HepG2 (cell line): ENCODE data around the gene NYAP1. TPM values are rescaled to one million over a fixed set of nuclear protein-coding genes. Genes with fewer than 3 reads are reported as not detected.

Experiments
- AGO2 ChIP-seq: fragments of 200-400 bp; formaldehyde crosslinking; optimal IDR thresholded peaks from 2 replicates; pipeline ENCODE3; 2017; ENCODE audit warnings: mild to moderate bottlenecking, low read depth, low read length, moderate library complexity
- AKNA ChIP-seq: sonication (generic); formaldehyde crosslinking; IDR thresholded peaks from 2 replicates; pipeline ENCODE4 v1.4.0; 2020; ENCODE audit warnings: missing genetic modification reagents, borderline replicate concordance
- BCL6 ChIP-seq: IDR thresholded peaks from 2 replicates; pipeline ENCODE4 v1.6.1; 2016; ENCODE audit warnings: missing genetic modification reagents, missing compliant biosample characterization
- CSRNP2 ChIP-seq: sonication (generic); formaldehyde crosslinking; conservative IDR thresholded peaks from 2 replicates; pipeline ENCODE4 v1.8.0; 2022; ENCODE audit warnings: low read depth, missing genetic modification reagents
- DBP ChIP-seq: sonication (generic); formaldehyde crosslinking; IDR thresholded peaks from 2 replicates; pipeline ENCODE4 v1.4.0; 2020; ENCODE audit warnings: missing genetic modification reagents; ENCODE audit errors: not compliant biosample characterization
- E2F1 ChIP-seq: sonication (generic); formaldehyde crosslinking; IDR thresholded peaks from 2 replicates; pipeline ENCODE4 v1.5.0; 2020; ENCODE audit warnings: missing genetic modification reagents
- IRF9 ChIP-seq: sonication (generic); formaldehyde crosslinking; IDR thresholded peaks from 2 replicates; pipeline ENCODE4 v1.8.0; 2022; ENCODE audit warnings: missing genetic modification reagents, mild to moderate bottlenecking, borderline replicate concordance
- MLLT10 ChIP-seq: sonication (generic); formaldehyde crosslinking; IDR thresholded peaks from 2 replicates; pipeline ENCODE4 v1.4.0; 2020; ENCODE audit warnings: missing genetic modification reagents
- NFYB ChIP-seq: sonication (generic); formaldehyde crosslinking; IDR thresholded peaks from 2 replicates; pipeline ENCODE4 v1.4.0; 2020; ENCODE audit warnings: missing genetic modification reagents
- NR2C2 ChIP-seq: sonication (generic); formaldehyde crosslinking; IDR thresholded peaks from 2 replicates; pipeline ENCODE4 v1.4.0; 2020; ENCODE audit warnings: missing genetic modification reagents, mild to moderate bottlenecking, moderate library complexity, borderline replicate concordance
- RAD51 ChIP-seq: fragments of 450-650 bp; IDR thresholded peaks from 2 replicates; pipeline ENCODE4 v1.6.1; 2016; ENCODE audit warnings: borderline replicate concordance
- YEATS4 ChIP-seq: sonication (generic); formaldehyde crosslinking; IDR thresholded peaks from 2 replicates; pipeline ENCODE4 v1.4.0; 2020; ENCODE audit warnings: missing genetic modification reagents, borderline replicate concordance
- ZNF18 ChIP-seq: sonication (generic); formaldehyde crosslinking; IDR thresholded peaks from 2 replicates; pipeline ENCODE4 v1.8.0; 2022; ENCODE audit warnings: mild to moderate bottlenecking, missing genetic modification reagents; ENCODE audit not compliant: insufficient replicate concordance
- ZNF543 ChIP-seq: sonication (generic); formaldehyde crosslinking; IDR thresholded peaks from 2 replicates; pipeline ENCODE4 v1.4.0; 2020; ENCODE audit warnings: mild to moderate bottlenecking, missing genetic modification reagents
- ZNF564 ChIP-seq: sonication (generic); formaldehyde crosslinking; IDR thresholded peaks from 2 replicates; pipeline ENCODE4 v1.8.1; 2023; ENCODE audit warnings: mild to moderate bottlenecking, missing genetic modification reagents
- ZNF567 ChIP-seq: sonication (generic); formaldehyde crosslinking; IDR thresholded peaks from 2 replicates; pipeline ENCODE4 v1.8.1; 2023; ENCODE audit warnings: mild to moderate bottlenecking, missing genetic modification reagents, borderline replicate concordance
- ZNF572 ChIP-seq: sonication (generic); formaldehyde crosslinking; IDR thresholded peaks from 2 replicates; pipeline ENCODE4 v1.5.1; 2020; ENCODE audit warnings: mild to moderate bottlenecking, missing genetic modification reagents
- ZNF878 ChIP-seq: sonication (generic); formaldehyde crosslinking; IDR thresholded peaks from 2 replicates; pipeline ENCODE4 v1.8.1; 2023; ENCODE audit warnings: mild to moderate bottlenecking, missing genetic modification reagents, moderate library complexity
- polyA plus RNA-seq, 8 experiments: library from polyadenylated mRNA; depleted of rRNA in 3 of 8; stranded (reverse) in 7 of 8; unstranded in 1 of 8; fragments of >200 nt; fragmentation: Illumina TruSeq in 4 of 8; extraction: Trizol in 4 of 8; gene quantifications; 2 replicates each; pipeline versions ENCODE4 v1.2.1 to v1.2.3, GENCODE V29; 2011 to 2016; ENCODE audit warnings: low read depth in 4 of 8, missing spikeins in 1 of 8, mixed read lengths in 1 of 8; ENCODE audit not compliant: insufficient read depth in 1 of 8
- total RNA-seq, 5 experiments: library from RNA; depleted of rRNA; stranded (reverse); fragments of >200 nt; fragmentation: Illumina TruSeq; extraction: Trizol; gene quantifications; 2 replicates each; pipeline ENCODE4 v1.2.3, GENCODE V29; 2016; ENCODE audit warnings: low read depth in 1 of 5

The NYAP1 gene
- total and polyA plus RNA-seq, 2 of the 13 experiments (the other 11 are each of a cell fraction or from before 2014, with no cell fraction given): 0.15 to 0.46 TPM

- TF ChIP-seq AKNA (CRISPR knock-in tag): no peak
- TF ChIP-seq ZNF878: no peak
- no peak for TF ChIP-seq RAD51
- no peak for TF ChIP-seq ZNF572
- no peak for TF ChIP-seq CSRNP2
- TF ChIP-seq DBP: no peak
- peak; percentile 44; the same call in 1 of the 2 replicates for TF ChIP-seq YEATS4
- no peak for TF ChIP-seq ZNF18 (CRISPR knock-in tag)
- no peak for TF ChIP-seq E2F1
- TF ChIP-seq BCL6 (CRISPR knock-in tag): no peak
- no peak for TF ChIP-seq ZNF564 (CRISPR knock-in tag)
- no peak for TF ChIP-seq NFYB (CRISPR knock-in tag)
- peak; percentile 14; the same call in 1 of the 2 replicates for TF ChIP-seq IRF9 (CRISPR knock-in tag)
- TF ChIP-seq NR2C2 (CRISPR knock-in tag): no peak
- no peak for TF ChIP-seq ZNF567 (CRISPR knock-in tag)
- no peak for TF ChIP-seq MLLT10 (CRISPR knock-in tag)
- peak; percentile 50 for TF ChIP-seq AGO2
- TF ChIP-seq ZNF543: no peak
Observed at GRCh38 chr7:100478958-100479660, 4.6 kb upstream of the NYAP1 start, which contains the start of gene TSC22D4 (continued).
